Choroid plexus epithelial cell (primary cell): ENCODE data around the gene RGS7.

Experiments used
- DNase-seq: peaks from one replicate; pipeline ENCODE4 v3.0.0-alpha.2; 2010; ENCODE audit warnings: low read depth
- H3K4me3 ChIP-seq: 2 replicates; pipeline ENCODE4 v1.5.1; 2011; ENCODE audit warnings: low read depth, mild to moderate bottlenecking, control low read depth, low read length, moderate library complexity
- TF ChIP-seq, protein P1 (sequence below): conservative IDR thresholded peaks from 2 replicates; pipeline ENCODE4 v1.5.1; 2011; ENCODE audit warnings: low read depth, mild to moderate bottlenecking, control low read depth, inconsistent platforms, low read length, moderate library complexity

The RGS7 gene

DNA sequence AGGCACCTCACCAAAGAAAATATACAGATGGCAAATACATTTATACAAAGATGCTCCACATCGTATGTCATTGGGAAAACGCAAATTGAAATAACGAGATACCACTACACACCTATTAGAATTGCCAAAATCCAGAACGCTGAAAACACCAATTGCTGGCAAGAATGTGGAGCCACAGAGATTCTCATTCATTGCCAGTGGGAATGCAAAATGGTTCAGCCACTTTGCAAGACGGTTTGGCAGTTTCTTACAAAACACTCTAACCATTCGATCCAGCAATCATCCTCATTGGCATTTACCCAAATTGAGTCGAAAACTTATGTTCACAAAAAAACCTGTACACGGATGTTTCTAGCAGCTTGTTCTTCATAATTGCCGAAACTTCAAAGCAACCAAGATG is 521.7 kb downstream of the RGS7 start:
- DNase-seq: no peak
- no peak overlapping the region for H3K4me3 ChIP-seq
- TF ChIP-seq, protein P1, sequence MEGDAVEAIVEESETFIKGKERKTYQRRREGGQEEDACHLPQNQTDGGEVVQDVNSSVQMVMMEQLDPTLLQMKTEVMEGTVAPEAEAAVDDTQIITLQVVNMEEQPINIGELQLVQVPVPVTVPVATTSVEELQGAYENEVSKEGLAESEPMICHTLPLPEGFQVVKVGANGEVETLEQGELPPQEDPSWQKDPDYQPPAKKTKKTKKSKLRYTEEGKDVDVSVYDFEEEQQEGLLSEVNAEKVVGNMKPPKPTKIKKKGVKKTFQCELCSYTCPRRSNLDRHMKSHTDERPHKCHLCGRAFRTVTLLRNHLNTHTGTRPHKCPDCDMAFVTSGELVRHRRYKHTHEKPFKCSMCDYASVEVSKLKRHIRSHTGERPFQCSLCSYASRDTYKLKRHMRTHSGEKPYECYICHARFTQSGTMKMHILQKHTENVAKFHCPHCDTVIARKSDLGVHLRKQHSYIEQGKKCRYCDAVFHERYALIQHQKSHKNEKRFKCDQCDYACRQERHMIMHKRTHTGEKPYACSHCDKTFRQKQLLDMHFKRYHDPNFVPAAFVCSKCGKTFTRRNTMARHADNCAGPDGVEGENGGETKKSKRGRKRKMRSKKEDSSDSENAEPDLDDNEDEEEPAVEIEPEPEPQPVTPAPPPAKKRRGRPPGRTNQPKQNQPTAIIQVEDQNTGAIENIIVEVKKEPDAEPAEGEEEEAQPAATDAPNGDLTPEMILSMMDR: no peak

DNA sequence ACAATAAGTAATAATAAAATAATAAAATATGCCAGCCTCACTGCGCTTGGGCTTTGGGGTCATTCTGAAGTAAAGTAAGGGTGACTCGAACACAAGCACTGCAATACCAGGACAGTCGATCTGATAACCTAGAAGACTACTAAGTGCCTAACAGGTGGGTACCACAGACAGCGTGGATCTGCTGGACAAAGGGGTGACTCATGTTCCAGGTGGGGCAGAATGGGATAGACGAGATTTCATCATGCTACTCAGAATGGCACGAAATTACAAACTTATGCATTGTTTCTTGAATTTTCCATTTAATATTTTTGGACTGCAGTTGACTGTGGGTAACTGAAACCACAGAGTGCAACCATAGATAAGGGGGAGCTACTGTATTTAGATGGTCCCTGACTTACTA is 523.9 kb downstream of the RGS7 start:
- DNase-seq: no peak
- TF ChIP-seq, protein P1: no peak
- H3K4me3 ChIP-seq: no peak overlapping the region

DNA sequence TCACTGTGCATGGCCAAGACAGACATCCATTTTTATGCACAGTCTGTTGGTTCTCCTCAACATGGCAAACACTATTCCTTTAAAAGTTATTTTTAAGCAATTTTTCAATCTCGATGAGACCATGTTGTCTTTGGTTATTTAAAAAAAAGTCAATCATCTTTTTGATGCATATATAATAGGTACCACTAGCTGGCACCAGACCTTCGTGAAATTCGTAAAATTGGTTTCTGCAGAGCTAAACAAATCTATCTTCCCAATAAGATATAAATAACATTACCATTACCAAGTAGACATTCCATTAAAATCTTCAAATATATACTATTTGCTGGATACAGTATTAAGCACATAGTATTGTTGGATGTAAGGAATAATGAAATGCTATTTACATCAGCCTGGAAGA is 525.1 kb downstream of the RGS7 start:
- peak; percentile 5 for DNase-seq
- TF ChIP-seq, protein P1: no peak

DNA sequence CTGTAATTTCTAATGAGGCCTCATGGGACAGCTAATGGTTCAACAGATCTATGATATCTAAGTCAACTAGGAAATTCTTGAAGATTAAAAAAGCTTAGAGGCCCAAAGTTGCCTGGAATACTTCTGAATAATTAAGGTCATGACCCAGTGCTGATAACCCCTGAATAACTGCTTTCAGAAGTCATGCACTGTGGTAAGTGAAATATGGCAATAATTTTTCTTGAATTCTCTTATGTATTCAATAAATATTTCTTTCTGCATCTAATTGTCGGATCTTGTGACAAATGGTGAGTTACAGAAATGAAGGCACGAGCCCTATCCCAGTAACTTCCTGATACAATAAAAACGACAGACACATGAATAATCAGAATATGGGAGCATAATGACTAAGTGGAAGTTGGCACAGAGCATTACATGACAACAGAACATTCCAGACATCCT is 525.8 kb downstream of the RGS7 start:
- TF ChIP-seq, protein P1: no peak
- DNase-seq: peak; percentile 43
- no peak overlapping the region for H3K4me3 ChIP-seq

More for the DNA sequence above, 525.1 kb downstream of the RGS7 start:
- no peak overlapping the region for H3K4me3 ChIP-seq

DNA sequence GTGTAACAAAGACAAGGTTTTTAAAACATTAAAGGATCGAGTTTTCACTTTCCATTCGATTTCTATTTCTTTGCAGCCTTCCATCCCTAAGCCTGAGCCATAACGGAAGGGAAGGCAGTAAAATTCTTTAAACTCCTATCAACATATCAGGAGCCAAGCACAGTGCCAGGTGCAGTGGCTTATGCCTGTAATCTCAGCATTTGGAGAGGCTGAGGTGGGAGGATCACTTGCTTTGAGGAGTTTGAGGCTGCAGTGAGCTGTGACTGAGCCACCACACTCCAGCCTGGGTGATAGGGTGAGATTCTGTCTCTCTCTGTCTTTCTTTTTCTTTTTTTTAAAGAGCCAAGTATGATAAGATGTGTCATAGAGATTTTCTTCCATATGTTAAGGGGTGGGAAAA is 527.5 kb downstream of the RGS7 start:
- no peak for DNase-seq
- H3K4me3 ChIP-seq: no peak overlapping the region
- TF ChIP-seq, protein P1: no peak

DNA sequence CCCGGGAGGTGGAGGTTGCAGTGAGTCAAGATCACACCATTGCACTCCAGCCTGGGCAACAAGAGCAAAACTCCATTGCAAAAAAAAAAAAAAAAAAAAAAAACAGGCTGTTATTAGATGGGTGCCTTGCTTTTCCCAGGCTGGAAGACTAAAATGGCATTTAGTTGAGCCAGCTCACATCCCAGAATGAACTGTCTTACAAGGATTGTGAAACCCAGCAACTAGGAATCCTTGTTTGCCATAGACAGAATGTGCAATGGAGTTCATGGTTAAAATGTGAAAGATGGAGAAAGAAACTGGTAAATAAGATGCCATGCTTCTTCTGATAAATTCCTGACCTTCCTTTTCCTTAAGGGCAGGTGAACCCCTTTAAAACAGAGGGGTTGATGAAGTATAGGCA is 529.2 kb downstream of the RGS7 start:
- no peak for DNase-seq
- no peak overlapping the region for H3K4me3 ChIP-seq
- TF ChIP-seq, protein P1: no peak

DNA sequence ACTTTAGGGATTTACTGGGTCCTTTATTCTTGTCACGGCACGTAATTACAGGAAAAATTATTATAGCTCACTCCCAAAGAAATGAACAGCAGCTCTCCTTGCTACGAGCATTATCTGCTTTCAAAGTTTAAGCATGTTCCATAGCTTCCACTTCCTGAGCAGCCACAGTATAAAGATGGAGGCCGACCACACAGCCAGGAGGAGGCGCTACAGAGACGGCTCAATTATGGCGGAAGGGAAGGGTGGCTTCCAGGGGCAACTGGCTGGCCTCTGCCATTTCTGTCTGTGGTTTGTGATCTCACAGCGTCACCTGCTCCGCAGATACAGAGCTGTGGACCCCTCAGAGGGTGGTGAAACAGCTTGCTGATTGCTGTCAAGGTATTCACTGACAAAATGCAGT is 532.8 kb downstream of the RGS7 start:
- no peak overlapping the region for H3K4me3 ChIP-seq
- no peak for DNase-seq
- TF ChIP-seq, protein P1: no peak
